Stomach (tissue), 9 donors: ENCODE results near the gene HMMR. TPM values are rescaled to one million over a fixed set of nuclear protein-coding genes. Genes with fewer than 3 reads are reported as not detected.

Experiments
- DNase-seq, 2 donors: peaks; one replicate each; pipeline versions ENCODE4 v3.0.0 to v3.0.0-alpha.2; 2013 to 2019
- H3K27ac ChIP-seq, 5 donors: fragments of 200-600 bp in 4 of 5; sonication (generic) in 4 of 5; one replicate each; pipeline ENCODE4 v1.5.1; 2013 to 2019; ENCODE audit warnings: mild to moderate bottlenecking in 1 of 5, moderate library complexity in 1 of 5
- H3K27me3 ChIP-seq, 3 donors: fragments of 200-600 bp; sonication (generic); one replicate each; pipeline ENCODE4 v1.5.1; 2017 to 2019; ENCODE audit warnings: mixed run types in 1 of 3
- H3K36me3 ChIP-seq, 4 donors: fragments of 200-600 bp; sonication (generic); 1 replicate in 3 of 4; 2 replicates in 1 of 4; pipeline ENCODE4 v1.5.1; 2016 to 2019
- H3K4me1 ChIP-seq, 4 donors: fragments of 200-600 bp; sonication (generic); one replicate each; pipeline ENCODE4 v1.5.1; 2016 to 2019
- H3K4me3 ChIP-seq, 4 donors: fragments of 200-600 bp; sonication (generic) in 3 of 4; one replicate each; pipeline ENCODE4 v1.5.1; 2016 to 2019; ENCODE audit warnings: mild to moderate bottlenecking in 1 of 4
- H3K9me3 ChIP-seq, 4 donors: fragments of 200-600 bp; sonication (generic); one replicate each; pipeline ENCODE4 v1.5.1; 2016 to 2019
- EP300 ChIP-seq: sonication (generic); formaldehyde crosslinking; IDR thresholded peaks from one replicate; pipeline ENCODE4 v1.6.1; 2017; ENCODE audit warnings: antibody characterized with exemption
- POLR2A ChIP-seq, 4 donors: fragments of 450-650 bp; IDR thresholded peaks; one replicate each; pipeline ENCODE4 v1.6.1; 2016; ENCODE audit warnings: antibody characterized with exemption in 4 of 4, control low read depth in 2 of 4, mild to moderate bottlenecking in 1 of 4, moderate library complexity in 1 of 4
- POLR2AphosphoS5 ChIP-seq, 3 donors: sonication (generic); formaldehyde crosslinking; IDR thresholded peaks; one replicate each; pipeline ENCODE4 v1.6.1; 2016; ENCODE audit warnings: antibody characterized with exemption in 3 of 3
- WGBS, 5 donors: extraction: QIAGEN DNeasy Blood & Tissue Kit in 3 of 5; methylation state at CpG; one replicate each; pipeline versions ENCODE4 v1.1.5 to v1.1.7; 2013 to 2018; 5-methylcytosine and 5-hydroxymethylcytosine counted together
- intact Hi-C: fragments of 100-400 bp; cut with DNase I; formaldehyde crosslinking; loops from one replicate; pipeline ENCODE4 v1.15.1; 2023; ENCODE audit warnings: low total_unique reads
- polyA plus RNA-seq, 3 donors: library from polyadenylated mRNA; stranded (reverse); fragments of 200-250 nt; gene quantifications; one replicate each; pipeline ENCODE4 v1.2.3, GENCODE V29; 2013
- total RNA-seq, 5 donors: library from RNA; depleted of rRNA; stranded (reverse); fragments of >200 nt; gene quantifications; one replicate each; pipeline versions ENCODE4 v1.1.0 to v1.2.3, GENCODE V29; 2014 to 2016
- TF ChIP-seq, protein P1 (sequence below), 7 experiments: fragments of 450-650 bp in 4 of 7; fragments of 200-600 bp in 3 of 7; sonication (generic) in 3 of 7; IDR thresholded peaks; one replicate each; pipeline ENCODE4 v1.5.1; 2016 to 2019; ENCODE audit warnings: antibody characterized with exemption in 7 of 7, control low read depth in 2 of 7, mild to moderate bottlenecking in 1 of 7
- donor health status: healthy with polysubstance abuse.
- donor health status: Bipolar disorder and iron deficiency.
- donor health status: healthy.

Gene HMMR
- total and polyA plus RNA-seq, 8 donors: 0.15 to 37.5 (median 3.3) TPM

DNA sequence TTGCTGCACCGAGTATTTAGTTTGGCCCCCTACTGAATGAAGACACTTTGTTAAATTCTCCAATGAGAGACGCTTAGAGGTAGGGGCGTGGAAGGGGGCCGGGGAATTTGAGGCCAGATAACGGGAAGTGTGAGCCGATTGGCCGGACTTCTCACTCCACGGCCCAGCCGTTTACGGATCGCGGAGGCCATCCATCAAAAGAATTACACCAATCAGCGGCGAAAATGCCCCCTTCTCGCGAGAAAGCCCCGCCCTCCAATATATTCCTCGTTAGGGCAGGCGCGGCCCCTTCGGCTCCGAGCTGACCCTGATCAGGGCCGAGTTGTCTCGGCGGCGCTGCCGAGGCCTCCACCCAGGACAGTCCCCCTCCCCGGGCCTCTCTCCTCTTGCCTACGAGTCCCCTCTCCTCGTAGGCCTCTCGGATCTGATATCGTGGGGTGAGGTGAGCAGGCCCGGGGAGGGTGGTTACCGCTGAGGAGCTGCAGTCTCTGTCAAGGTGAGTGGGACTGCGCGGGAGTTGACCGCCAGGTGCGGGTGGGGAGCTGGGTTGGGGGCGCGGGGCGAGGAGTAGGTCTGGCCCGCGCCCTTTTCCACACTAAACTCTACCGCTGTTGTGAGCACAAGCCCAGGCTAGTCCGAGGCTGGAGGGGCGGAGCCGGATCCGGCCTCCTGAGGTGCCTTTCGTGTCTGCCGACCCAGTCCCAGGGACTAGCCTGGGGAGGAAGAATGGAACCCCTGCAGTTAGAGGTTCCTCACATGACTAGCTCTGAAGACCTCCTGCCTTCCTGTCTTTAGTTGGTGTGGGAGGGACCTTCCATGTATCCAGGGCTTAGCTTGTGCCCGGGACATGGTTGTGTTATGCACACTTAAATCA lies 22.9 kb upstream of the HMMR start, which contains the start of gene CCNG1:
CCNG1 (plus strand) TSS at position 287 of the 874 bp plus-strand sequence. CDS start 1,662 bp downstream, outside the sequence.
- peaks cover 22 to 66% (median 40%) of the 10 kb centered on the region in 4 donors for H3K4me1 ChIP-seq
- WGBS, 5 donors: 0 to 2% (median 0%) methylated on average over 27 to 51 of the region's 51 CpGs
- DNase-seq: peak; percentile 96 to 98
- no peaks in the 10 kb centered on the region for H3K9me3 ChIP-seq
- intact Hi-C loops: no loop called here
- peak in 2 of 4 donors; percentile 36 to 67 for TF ChIP-seq POLR2A (IDR thresholded peaks at IDR 0.05)
- TF ChIP-seq POLR2AphosphoS5 (IDR thresholded peaks at IDR 0.05): peak in 2 of 3 donors; percentile 93
- TF ChIP-seq, protein P1, sequence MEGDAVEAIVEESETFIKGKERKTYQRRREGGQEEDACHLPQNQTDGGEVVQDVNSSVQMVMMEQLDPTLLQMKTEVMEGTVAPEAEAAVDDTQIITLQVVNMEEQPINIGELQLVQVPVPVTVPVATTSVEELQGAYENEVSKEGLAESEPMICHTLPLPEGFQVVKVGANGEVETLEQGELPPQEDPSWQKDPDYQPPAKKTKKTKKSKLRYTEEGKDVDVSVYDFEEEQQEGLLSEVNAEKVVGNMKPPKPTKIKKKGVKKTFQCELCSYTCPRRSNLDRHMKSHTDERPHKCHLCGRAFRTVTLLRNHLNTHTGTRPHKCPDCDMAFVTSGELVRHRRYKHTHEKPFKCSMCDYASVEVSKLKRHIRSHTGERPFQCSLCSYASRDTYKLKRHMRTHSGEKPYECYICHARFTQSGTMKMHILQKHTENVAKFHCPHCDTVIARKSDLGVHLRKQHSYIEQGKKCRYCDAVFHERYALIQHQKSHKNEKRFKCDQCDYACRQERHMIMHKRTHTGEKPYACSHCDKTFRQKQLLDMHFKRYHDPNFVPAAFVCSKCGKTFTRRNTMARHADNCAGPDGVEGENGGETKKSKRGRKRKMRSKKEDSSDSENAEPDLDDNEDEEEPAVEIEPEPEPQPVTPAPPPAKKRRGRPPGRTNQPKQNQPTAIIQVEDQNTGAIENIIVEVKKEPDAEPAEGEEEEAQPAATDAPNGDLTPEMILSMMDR (IDR thresholded peaks at IDR 0.05): peak in 1 of 7 experiments; percentile 14
- TF ChIP-seq EP300: no peak
- peak within 1 kb of the TSS; percentile 65 to 88 (median 84) for H3K4me3 ChIP-seq
- H3K27ac ChIP-seq: peak within 1 kb of the TSS; percentile 89 to 95 (median 93)
- H3K36me3 ChIP-seq: peaks cover 3 to 20% (median 19%) of the 10 kb centered on the region in 4 donors
- no peaks in the 10 kb centered on the region for H3K27me3 ChIP-seq

DNA sequence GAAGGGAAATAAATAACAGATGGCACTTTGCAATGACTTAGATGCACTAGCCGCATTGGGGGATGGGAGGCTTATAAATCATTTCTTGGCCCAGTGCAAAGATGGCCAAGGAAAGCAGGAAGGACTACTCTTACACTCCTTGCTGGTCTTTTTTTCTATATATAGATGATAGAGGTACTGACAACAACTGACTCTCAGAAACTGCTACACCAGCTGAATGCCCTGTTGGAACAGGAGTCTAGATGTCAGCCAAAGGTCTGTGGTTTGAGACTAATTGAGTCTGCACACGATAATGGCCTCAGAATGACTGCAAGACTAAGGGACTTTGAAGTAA lies 21.4 kb upstream of the HMMR start:
- Histone ChIP-seq H3K4me1 (peaks cover 22 to 58% (median 40%) of the 10 kb centered on the region in 4 donors), H3K9me3 (no peaks in the 10 kb centered on the region), H3K36me3 (peaks cover 6 to 35% (median 34%) of the 10 kb centered on the region in 4 donors), H3K27me3 (no peaks in the 10 kb centered on the region), H3K27ac (peak overlapping the region in 1 of 5 donors; percentile 89), H3K4me3 (peak overlapping the region; percentile 65 to 88 (median 84))
- WGBS, 5 donors: 34 to 36% (median 35%) methylated on average over 2 of the region's 2 CpGs
- DNase-seq: peak in 1 of 2 donors; percentile 10
- TF ChIP-seq EP300: no peak
- TF ChIP-seq, protein P1 (IDR thresholded peaks at IDR 0.05): no peak
- intact Hi-C loops: no loop called here

DNA sequence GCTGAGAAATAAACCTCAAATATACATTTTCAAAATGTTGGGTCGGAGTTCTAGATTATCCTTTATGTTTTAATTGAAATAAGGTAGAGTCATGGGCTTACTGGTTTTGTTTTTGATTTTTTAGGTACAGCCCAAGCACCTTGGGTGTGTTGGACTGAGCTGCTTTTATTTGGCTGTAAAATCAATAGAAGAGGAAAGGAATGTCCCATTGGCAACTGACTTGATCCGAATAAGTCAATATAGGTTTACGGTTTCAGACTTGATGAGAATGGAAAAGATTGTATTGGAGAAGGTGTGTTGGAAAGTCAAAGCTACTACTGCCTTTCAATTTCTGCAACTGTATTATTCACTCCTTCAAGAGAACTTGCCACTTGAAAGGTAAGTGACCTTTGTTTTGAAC lies 19.5 kb upstream of the HMMR start:
- no peak for DNase-seq

DNA sequence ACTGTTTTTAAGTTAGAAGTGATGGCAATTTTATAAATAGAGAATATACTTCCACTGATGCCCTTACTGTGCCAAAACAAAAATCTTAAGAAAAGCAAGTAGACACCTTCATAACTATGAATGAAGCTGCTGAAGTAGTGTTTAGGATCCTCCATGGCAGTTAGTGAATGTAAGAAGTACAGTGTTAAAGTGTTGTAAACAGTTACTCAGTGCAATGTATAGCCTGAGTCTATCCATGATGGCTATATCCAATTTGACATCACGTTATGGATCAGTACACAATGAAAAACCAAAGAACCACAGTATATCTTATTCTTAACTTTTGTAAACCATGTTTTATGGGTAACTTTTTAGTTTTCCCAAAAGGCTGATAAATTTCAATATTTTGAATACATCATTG lies 15.9 kb upstream of the HMMR start:
- H3K27me3 ChIP-seq: no peaks in the 10 kb centered on the region
- H3K36me3 ChIP-seq: peaks cover 33 to 88% (median 85%) of the 10 kb centered on the region in 4 donors
- TF ChIP-seq EP300 (no peak), POLR2A (IDR thresholded peaks at IDR 0.05) (no peak), POLR2AphosphoS5 (IDR thresholded peaks at IDR 0.05) (no peak)
- TF ChIP-seq, protein P1 (IDR thresholded peaks at IDR 0.05): no peak
- no peak overlapping the region for H3K4me3 ChIP-seq
- no peak overlapping the region for H3K27ac ChIP-seq
- DNase-seq: no peak
- peaks cover 11 to 30% (median 17%) of the 10 kb centered on the region in 4 donors for H3K4me1 ChIP-seq
- no peaks in the 10 kb centered on the region for H3K9me3 ChIP-seq
- intact Hi-C loops: no loop called here
- WGBS, 5 donors: 82 to 94% (median 88%) methylated on average over 1 of the region's 1 CpG

More for the DNA sequence above, 19.5 kb upstream of the HMMR start:
- no peaks in the 10 kb centered on the region for H3K27me3 ChIP-seq
- H3K4me3 ChIP-seq: peak overlapping the region in 1 of 4 donors; percentile 4
- H3K9me3 ChIP-seq: no peaks in the 10 kb centered on the region
- intact Hi-C loops: no loop called here
- WGBS, 5 donors: 59 to 83% (median 69%) methylated on average over 3 of the region's 3 CpGs
- peaks cover 22 to 53% (median 36%) of the 10 kb centered on the region in 4 donors for H3K4me1 ChIP-seq
- H3K27ac ChIP-seq: no peak overlapping the region
- peaks cover 15 to 54% (median 53%) of the 10 kb centered on the region in 4 donors for H3K36me3 ChIP-seq
- TF ChIP-seq EP300 (no peak), POLR2AphosphoS5 (IDR thresholded peaks at IDR 0.05) (no peak), POLR2A (IDR thresholded peaks at IDR 0.05) (no peak)
- TF ChIP-seq, protein P1 (IDR thresholded peaks at IDR 0.05): no peak
